HEK293 (cell line): Measurements from ENCODE around the gene SLC25A44.

Source experiments
- HOXA7 ChIP-seq: sonication (generic); formaldehyde crosslinking; IDR thresholded peaks from 2 replicates; pipeline ENCODE4 v1.8.1; 2022; ENCODE audit warnings: missing genetic modification reagents, borderline replicate concordance
- ZBTB17 ChIP-seq: fragments of 450-650 bp; formaldehyde crosslinking; IDR thresholded peaks from 2 replicates; pipeline ENCODE4 v1.5.1; 2016; ENCODE audit warnings: missing biosample characterization, missing genetic modification characterization
- ZNF174 ChIP-seq: fragments of 450-650 bp; formaldehyde crosslinking; IDR thresholded peaks from 2 replicates; pipeline ENCODE4 v1.5.0; 2017; ENCODE audit warnings: missing biosample characterization, mild to moderate bottlenecking, missing genetic modification characterization
- ZNF324 ChIP-seq: fragments of 450-650 bp; formaldehyde crosslinking; IDR thresholded peaks from 2 replicates; pipeline ENCODE4 v1.5.1; 2016; ENCODE audit warnings: missing biosample characterization, missing genetic modification characterization
- ZNF473 ChIP-seq: fragments of 450-650 bp; formaldehyde crosslinking; IDR thresholded peaks from 2 replicates; pipeline ENCODE4 v1.5.1; 2017; ENCODE audit warnings: missing biosample characterization, missing genetic modification characterization
- TF ChIP-seq, protein P1 (sequence below): fragments of 450-650 bp; formaldehyde crosslinking; IDR thresholded peaks from 2 replicates; pipeline ENCODE4 v1.5.1; 2016; ENCODE audit warnings: missing biosample characterization, missing genetic modification characterization
- TF ChIP-seq, protein P2 (sequence below): fragments of 450-650 bp; formaldehyde crosslinking; IDR thresholded peaks from 2 replicates; pipeline ENCODE4 v1.5.1; 2017; ENCODE audit warnings: missing biosample characterization, missing genetic modification characterization
- TF ChIP-seq, protein P3 (sequence below): fragments of 450-650 bp; formaldehyde crosslinking; IDR thresholded peaks from 2 replicates; pipeline ENCODE4 v1.5.1; 2016; ENCODE audit warnings: missing biosample characterization, missing genetic modification characterization
- TF ChIP-seq, protein P4 (sequence below): fragments of 450-650 bp; formaldehyde crosslinking; IDR thresholded peaks from 2 replicates; pipeline ENCODE4 v1.5.1; 2016; ENCODE audit warnings: missing biosample characterization, missing genetic modification characterization
- TF ChIP-seq, protein P5 (sequence below): fragments of 450-650 bp; formaldehyde crosslinking; IDR thresholded peaks from 2 replicates; pipeline ENCODE4 v1.5.1; 2016; ENCODE audit warnings: missing biosample characterization, missing genetic modification characterization

DNA sequence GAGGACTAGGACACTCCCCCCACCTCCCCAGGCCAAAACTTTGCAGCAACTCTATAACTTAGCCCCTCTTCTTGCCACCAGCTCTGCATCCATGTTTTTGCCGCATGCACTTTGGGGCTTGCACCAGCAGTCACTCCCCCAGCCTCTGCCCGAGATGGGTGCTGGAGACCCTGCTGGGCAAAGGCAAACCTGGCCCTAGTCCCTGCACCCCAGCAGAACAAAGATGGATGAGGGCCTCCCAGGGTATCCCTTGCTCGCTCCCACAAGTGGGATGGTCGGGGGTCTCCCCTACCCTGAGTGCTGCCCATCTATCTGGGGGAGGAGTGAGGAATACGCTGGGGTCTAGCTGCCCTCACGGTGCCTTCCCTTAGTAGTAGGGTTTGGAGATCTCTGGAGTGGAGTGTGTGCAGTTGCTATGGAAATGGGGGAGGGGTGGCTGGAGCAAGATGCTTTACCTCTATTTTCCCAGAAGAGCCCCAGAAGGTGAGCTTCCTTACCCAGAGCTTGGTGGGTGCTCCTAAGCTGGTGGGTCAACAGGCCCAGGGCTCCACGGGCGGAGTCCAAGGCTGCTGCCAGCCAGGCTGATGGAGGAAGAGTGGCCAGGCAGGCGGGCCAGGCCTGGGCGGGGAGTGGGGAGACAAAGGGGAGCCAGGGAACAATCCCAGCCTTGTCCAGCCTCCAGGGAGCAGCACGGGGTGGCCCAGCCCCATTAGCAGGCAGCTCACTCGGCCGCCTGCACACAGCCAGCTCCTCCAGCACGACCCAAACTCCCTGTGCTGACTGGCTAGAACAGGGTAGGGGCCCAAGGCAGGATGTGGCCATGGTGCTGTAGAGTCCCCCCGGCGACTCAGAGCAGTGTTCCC, 53.8 kb downstream of the SLC25A44 start, which contains the start of gene PAQR6:
- 0 out of 2 replicates have a peak, but pooled peaks have one; percentile 10 for TF ChIP-seq ZBTB17
- TF ChIP-seq, protein P1, sequence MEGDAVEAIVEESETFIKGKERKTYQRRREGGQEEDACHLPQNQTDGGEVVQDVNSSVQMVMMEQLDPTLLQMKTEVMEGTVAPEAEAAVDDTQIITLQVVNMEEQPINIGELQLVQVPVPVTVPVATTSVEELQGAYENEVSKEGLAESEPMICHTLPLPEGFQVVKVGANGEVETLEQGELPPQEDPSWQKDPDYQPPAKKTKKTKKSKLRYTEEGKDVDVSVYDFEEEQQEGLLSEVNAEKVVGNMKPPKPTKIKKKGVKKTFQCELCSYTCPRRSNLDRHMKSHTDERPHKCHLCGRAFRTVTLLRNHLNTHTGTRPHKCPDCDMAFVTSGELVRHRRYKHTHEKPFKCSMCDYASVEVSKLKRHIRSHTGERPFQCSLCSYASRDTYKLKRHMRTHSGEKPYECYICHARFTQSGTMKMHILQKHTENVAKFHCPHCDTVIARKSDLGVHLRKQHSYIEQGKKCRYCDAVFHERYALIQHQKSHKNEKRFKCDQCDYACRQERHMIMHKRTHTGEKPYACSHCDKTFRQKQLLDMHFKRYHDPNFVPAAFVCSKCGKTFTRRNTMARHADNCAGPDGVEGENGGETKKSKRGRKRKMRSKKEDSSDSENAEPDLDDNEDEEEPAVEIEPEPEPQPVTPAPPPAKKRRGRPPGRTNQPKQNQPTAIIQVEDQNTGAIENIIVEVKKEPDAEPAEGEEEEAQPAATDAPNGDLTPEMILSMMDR (tag by site-specific recombination), result no peak
- TF ChIP-seq HOXA7 (CRISPR knock-in tag), result no peak
- TF ChIP-seq ZNF473, result no peak
- TF ChIP-seq, protein P2, sequence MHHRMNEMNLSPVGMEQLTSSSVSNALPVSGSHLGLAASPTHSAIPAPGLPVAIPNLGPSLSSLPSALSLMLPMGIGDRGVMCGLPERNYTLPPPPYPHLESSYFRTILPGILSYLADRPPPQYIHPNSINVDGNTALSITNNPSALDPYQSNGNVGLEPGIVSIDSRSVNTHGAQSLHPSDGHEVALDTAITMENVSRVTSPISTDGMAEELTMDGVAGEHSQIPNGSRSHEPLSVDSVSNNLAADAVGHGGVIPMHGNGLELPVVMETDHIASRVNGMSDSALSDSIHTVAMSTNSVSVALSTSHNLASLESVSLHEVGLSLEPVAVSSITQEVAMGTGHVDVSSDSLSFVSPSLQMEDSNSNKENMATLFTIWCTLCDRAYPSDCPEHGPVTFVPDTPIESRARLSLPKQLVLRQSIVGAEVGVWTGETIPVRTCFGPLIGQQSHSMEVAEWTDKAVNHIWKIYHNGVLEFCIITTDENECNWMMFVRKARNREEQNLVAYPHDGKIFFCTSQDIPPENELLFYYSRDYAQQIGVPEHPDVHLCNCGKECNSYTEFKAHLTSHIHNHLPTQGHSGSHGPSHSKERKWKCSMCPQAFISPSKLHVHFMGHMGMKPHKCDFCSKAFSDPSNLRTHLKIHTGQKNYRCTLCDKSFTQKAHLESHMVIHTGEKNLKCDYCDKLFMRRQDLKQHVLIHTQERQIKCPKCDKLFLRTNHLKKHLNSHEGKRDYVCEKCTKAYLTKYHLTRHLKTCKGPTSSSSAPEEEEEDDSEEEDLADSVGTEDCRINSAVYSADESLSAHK, result no peak
- TF ChIP-seq, protein P3, sequence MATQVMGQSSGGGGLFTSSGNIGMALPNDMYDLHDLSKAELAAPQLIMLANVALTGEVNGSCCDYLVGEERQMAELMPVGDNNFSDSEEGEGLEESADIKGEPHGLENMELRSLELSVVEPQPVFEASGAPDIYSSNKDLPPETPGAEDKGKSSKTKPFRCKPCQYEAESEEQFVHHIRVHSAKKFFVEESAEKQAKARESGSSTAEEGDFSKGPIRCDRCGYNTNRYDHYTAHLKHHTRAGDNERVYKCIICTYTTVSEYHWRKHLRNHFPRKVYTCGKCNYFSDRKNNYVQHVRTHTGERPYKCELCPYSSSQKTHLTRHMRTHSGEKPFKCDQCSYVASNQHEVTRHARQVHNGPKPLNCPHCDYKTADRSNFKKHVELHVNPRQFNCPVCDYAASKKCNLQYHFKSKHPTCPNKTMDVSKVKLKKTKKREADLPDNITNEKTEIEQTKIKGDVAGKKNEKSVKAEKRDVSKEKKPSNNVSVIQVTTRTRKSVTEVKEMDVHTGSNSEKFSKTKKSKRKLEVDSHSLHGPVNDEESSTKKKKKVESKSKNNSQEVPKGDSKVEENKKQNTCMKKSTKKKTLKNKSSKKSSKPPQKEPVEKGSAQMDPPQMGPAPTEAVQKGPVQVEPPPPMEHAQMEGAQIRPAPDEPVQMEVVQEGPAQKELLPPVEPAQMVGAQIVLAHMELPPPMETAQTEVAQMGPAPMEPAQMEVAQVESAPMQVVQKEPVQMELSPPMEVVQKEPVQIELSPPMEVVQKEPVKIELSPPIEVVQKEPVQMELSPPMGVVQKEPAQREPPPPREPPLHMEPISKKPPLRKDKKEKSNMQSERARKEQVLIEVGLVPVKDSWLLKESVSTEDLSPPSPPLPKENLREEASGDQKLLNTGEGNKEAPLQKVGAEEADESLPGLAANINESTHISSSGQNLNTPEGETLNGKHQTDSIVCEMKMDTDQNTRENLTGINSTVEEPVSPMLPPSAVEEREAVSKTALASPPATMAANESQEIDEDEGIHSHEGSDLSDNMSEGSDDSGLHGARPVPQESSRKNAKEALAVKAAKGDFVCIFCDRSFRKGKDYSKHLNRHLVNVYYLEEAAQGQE, result no peak
- TF ChIP-seq, protein P4, sequence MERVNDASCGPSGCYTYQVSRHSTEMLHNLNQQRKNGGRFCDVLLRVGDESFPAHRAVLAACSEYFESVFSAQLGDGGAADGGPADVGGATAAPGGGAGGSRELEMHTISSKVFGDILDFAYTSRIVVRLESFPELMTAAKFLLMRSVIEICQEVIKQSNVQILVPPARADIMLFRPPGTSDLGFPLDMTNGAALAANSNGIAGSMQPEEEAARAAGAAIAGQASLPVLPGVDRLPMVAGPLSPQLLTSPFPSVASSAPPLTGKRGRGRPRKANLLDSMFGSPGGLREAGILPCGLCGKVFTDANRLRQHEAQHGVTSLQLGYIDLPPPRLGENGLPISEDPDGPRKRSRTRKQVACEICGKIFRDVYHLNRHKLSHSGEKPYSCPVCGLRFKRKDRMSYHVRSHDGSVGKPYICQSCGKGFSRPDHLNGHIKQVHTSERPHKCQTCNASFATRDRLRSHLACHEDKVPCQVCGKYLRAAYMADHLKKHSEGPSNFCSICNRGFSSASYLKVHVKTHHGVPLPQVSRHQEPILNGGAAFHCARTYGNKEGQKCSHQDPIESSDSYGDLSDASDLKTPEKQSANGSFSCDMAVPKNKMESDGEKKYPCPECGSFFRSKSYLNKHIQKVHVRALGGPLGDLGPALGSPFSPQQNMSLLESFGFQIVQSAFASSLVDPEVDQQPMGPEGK, result no peak
- TF ChIP-seq, protein P5, sequence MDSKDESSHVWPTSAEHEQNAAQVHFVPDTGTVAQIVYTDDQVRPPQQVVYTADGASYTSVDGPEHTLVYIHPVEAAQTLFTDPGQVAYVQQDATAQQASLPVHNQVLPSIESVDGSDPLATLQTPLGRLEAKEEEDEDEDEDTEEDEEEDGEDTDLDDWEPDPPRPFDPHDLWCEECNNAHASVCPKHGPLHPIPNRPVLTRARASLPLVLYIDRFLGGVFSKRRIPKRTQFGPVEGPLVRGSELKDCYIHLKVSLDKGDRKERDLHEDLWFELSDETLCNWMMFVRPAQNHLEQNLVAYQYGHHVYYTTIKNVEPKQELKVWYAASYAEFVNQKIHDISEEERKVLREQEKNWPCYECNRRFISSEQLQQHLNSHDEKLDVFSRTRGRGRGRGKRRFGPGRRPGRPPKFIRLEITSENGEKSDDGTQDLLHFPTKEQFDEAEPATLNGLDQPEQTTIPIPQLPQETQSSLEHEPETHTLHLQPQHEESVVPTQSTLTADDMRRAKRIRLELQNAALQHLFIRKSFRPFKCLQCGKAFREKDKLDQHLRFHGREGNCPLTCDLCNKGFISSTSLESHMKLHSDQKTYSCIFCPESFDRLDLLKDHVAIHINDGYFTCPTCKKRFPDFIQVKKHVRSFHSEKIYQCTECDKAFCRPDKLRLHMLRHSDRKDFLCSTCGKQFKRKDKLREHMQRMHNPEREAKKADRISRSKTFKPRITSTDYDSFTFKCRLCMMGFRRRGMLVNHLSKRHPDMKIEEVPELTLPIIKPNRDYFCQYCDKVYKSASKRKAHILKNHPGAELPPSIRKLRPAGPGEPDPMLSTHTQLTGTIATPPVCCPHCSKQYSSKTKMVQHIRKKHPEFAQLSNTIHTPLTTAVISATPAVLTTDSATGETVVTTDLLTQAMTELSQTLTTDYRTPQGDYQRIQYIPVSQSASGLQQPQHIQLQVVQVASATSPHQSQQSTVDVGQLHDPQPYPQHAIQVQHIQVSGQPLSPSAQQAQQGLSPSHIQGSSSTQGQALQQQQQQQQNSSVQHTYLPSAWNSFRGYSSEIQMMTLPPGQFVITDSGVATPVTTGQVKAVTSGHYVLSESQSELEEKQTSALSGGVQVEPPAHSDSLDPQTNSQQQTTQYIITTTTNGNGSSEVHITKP (tag by site-specific recombination), result no peak
- TF ChIP-seq ZNF324 (tag by site-specific recombination), result no peak
- TF ChIP-seq ZNF174 (tag by site-specific recombination), result no peak
